Neural cell (in vitro differentiated cells): ENCODE results near the gene RNF217. TPM values are rescaled to one million over a fixed set of nuclear protein-coding genes. Genes with fewer than 3 reads are reported as not detected.

Experiments
- H2AFZ ChIP-seq: fragments of 200-600, 300-800 bp; sonication (generic), shearing (Covaris generic); 2 replicates; pipeline ENCODE4 v1.6.0; 2014; ENCODE audit warnings: low read depth, mild to moderate bottlenecking, antibody characterized with exemption, low read length, moderate library complexity
- H3F3A ChIP-seq: fragments of 200-600 bp; shearing (Covaris generic); 2 replicates; pipeline ENCODE4 v1.6.1; 2016; ENCODE audit warnings: mild to moderate bottlenecking, moderate library complexity, mixed read lengths, antibody characterized with exemption, low read length; ENCODE audit not compliant: insufficient read depth, poor library complexity, severe bottlenecking
- H3K27ac ChIP-seq: fragments of 200-600, 300-800 bp; sonication (generic), shearing (Covaris generic); 2 replicates; pipeline ENCODE4 v1.5.1; 2014; ENCODE audit warnings: mild to moderate bottlenecking, low read length, moderate library complexity
- H3K27me3 ChIP-seq: fragments of 300-800, 200-600 bp; sonication (generic), shearing (Covaris generic); 2 replicates; pipeline ENCODE4 v1.6.0; 2014; ENCODE audit warnings: mild to moderate bottlenecking, low read depth, low read length, moderate library complexity; ENCODE audit not compliant: insufficient read depth
- H3K36me3 ChIP-seq: fragments of 300-800, 200-600 bp; sonication (generic), shearing (Covaris generic); 2 replicates; pipeline ENCODE4 v1.5.1; 2014; ENCODE audit warnings: mild to moderate bottlenecking, antibody characterized with exemption, low read length, moderate library complexity; ENCODE audit not compliant: insufficient read depth
- H3K4me2 ChIP-seq: fragments of 300-800, 200-600 bp; sonication (generic), shearing (Covaris generic); 2 replicates; pipeline ENCODE4 v1.6.0; 2014; ENCODE audit warnings: mild to moderate bottlenecking, low read length
- H3K4me3 ChIP-seq: fragments of 300-800, 200-600 bp; sonication (generic), shearing (Covaris generic); 2 replicates; pipeline ENCODE4 v1.5.1; 2014; ENCODE audit warnings: mild to moderate bottlenecking, low read length, moderate library complexity
- H3K79me2 ChIP-seq: fragments of 200-600 bp; shearing (Covaris generic); replicated peaks from 2 replicates; pipeline ENCODE4 v1.6.0; 2014; ENCODE audit warnings: mild to moderate bottlenecking, low read length, moderate library complexity; ENCODE audit not compliant: insufficient read depth
- H3K9ac ChIP-seq: fragments of 300-800, 200-600 bp; sonication (generic), shearing (Covaris generic); 2 replicates; pipeline ENCODE4 v1.6.1; 2016; ENCODE audit warnings: mild to moderate bottlenecking, low read length, mixed read lengths
- H3K9me2 ChIP-seq: fragments of 200-600 bp; shearing (Covaris generic); 2 replicates; pipeline ENCODE4 v1.6.1; 2016; ENCODE audit warnings: mild to moderate bottlenecking, low read length, mixed read lengths; ENCODE audit not compliant: insufficient read depth
- H3K9me3 ChIP-seq: fragments of 200-600, 300-800 bp; sonication (generic), shearing (Covaris generic); 2 replicates; pipeline ENCODE4 v1.6.1; 2016; ENCODE audit warnings: mild to moderate bottlenecking, mixed run types, low read length, moderate library complexity, mixed read lengths
- H4K20me1 ChIP-seq: fragments of 200-600 bp; shearing (Covaris generic); 2 replicates; pipeline ENCODE4 v1.6.1; 2016; ENCODE audit warnings: mild to moderate bottlenecking, mixed run types; ENCODE audit not compliant: insufficient read depth
- EP300 ChIP-seq: fragments of 450-650 bp; conservative IDR thresholded peaks from 2 replicates; pipeline ENCODE4 v1.6.1; 2014; ENCODE audit warnings: antibody characterized with exemption, mild to moderate bottlenecking, moderate library complexity; ENCODE audit not compliant: poor library complexity, severe bottlenecking
- EZH2 ChIP-seq: fragments of 200-600, 300-800 bp; shearing (Covaris generic), sonication (generic); IDR thresholded peaks from 2 replicates; pipeline ENCODE4 v1.6.1; 2014; ENCODE audit warnings: antibody characterized with exemption, low read length, borderline replicate concordance, mild to moderate bottlenecking; ENCODE audit not compliant: insufficient read depth, poor library complexity, severe bottlenecking
- MXI1 ChIP-seq: fragments of 450-650 bp; conservative IDR thresholded peaks from 2 replicates; pipeline ENCODE4 v1.6.1; 2014; ENCODE audit warnings: antibody characterized with exemption, mild to moderate bottlenecking; ENCODE audit not compliant: poor library complexity, severe bottlenecking
- POLR2AphosphoS5 ChIP-seq: IDR thresholded peaks from 2 replicates; pipeline ENCODE4 v1.6.1; 2012
- RAD21 ChIP-seq: fragments of 450-650 bp; conservative IDR thresholded peaks from 2 replicates; pipeline ENCODE4 v1.6.1; 2014; ENCODE audit warnings: antibody characterized with exemption, mild to moderate bottlenecking, moderate library complexity
- SMC3 ChIP-seq: fragments of 450-650 bp; conservative IDR thresholded peaks from 2 replicates; pipeline ENCODE4 v1.6.1; 2014; ENCODE audit warnings: antibody characterized with exemption, mild to moderate bottlenecking, moderate library complexity; ENCODE audit not compliant: poor library complexity
- TAF1 ChIP-seq: IDR thresholded peaks from 2 replicates; pipeline ENCODE4 v1.6.1; 2012; ENCODE audit warnings: low read depth
- polyA plus RNA-seq: library from polyadenylated mRNA; depleted of rRNA; stranded (reverse); fragments of >200 nt; gene quantifications from 2 replicates; pipeline ENCODE4 v1.2.3, GENCODE V29; 2014
- TF ChIP-seq, protein P1 (sequence below): IDR thresholded peaks from 2 replicates; pipeline ENCODE4 v1.6.1; 2012; ENCODE audit warnings: borderline replicate concordance
- TF ChIP-seq, protein P2 (sequence below): fragments of 450-650 bp; IDR thresholded peaks from 2 replicates; pipeline ENCODE4 v1.5.1; 2014; ENCODE audit warnings: antibody characterized with exemption, mild to moderate bottlenecking, moderate library complexity; ENCODE audit not compliant: poor library complexity, severe bottlenecking

The RNF217 gene
- polyA plus RNA-seq, 1 donor from 2014 or later, result 10.2 TPM

DNA sequence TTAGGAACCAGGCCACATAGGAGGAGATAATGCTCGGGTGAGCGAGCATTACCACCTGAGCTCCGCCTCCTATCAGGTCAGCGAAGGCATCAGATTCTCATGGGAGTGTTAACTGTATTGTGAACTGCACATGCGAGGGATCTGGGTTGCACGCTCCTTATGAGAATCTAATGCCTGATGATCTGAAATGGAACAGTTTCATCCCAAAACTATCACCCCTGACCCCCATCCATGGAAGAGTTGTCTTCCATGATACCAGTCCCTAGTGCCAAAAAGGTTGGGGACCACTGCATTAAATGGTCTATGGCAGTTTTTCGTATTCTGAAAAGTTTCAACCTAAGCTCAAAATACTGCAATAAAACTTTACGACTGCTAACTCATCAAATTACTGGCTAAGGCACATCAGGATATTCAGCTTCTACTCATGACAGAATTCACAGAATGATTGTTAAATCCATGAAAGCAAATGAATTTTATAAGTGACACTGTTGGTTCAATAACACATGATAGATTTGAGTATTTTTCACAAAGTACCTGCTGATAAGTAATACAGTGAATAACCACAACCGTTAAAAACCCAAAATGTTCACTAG, 25.9 kb downstream of the RNF217 start:
- Histone ChIP-seq H4K20me1 (no peaks in the 10 kb centered on the region), H3K9me2 (no peaks in the 10 kb centered on the region), H3F3A (no peaks in the 10 kb centered on the region), H3K79me2 (no peaks in the 10 kb centered on the region), H3K4me3 (no peak overlapping the region), H2AFZ (no peak overlapping the region), H3K9ac (no peak overlapping the region), H3K27me3 (no peaks in the 10 kb centered on the region), H3K9me3 (no peaks in the 10 kb centered on the region), H3K27ac (no peak overlapping the region), H3K36me3 (no peaks in the 10 kb centered on the region), H3K4me2 (no peak overlapping the region)
- TF ChIP-seq EZH2 (no peak), SMC3 (no peak), RAD21 (no peak)
- TF ChIP-seq, protein P1, sequence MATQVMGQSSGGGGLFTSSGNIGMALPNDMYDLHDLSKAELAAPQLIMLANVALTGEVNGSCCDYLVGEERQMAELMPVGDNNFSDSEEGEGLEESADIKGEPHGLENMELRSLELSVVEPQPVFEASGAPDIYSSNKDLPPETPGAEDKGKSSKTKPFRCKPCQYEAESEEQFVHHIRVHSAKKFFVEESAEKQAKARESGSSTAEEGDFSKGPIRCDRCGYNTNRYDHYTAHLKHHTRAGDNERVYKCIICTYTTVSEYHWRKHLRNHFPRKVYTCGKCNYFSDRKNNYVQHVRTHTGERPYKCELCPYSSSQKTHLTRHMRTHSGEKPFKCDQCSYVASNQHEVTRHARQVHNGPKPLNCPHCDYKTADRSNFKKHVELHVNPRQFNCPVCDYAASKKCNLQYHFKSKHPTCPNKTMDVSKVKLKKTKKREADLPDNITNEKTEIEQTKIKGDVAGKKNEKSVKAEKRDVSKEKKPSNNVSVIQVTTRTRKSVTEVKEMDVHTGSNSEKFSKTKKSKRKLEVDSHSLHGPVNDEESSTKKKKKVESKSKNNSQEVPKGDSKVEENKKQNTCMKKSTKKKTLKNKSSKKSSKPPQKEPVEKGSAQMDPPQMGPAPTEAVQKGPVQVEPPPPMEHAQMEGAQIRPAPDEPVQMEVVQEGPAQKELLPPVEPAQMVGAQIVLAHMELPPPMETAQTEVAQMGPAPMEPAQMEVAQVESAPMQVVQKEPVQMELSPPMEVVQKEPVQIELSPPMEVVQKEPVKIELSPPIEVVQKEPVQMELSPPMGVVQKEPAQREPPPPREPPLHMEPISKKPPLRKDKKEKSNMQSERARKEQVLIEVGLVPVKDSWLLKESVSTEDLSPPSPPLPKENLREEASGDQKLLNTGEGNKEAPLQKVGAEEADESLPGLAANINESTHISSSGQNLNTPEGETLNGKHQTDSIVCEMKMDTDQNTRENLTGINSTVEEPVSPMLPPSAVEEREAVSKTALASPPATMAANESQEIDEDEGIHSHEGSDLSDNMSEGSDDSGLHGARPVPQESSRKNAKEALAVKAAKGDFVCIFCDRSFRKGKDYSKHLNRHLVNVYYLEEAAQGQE, result no peak

DNA sequence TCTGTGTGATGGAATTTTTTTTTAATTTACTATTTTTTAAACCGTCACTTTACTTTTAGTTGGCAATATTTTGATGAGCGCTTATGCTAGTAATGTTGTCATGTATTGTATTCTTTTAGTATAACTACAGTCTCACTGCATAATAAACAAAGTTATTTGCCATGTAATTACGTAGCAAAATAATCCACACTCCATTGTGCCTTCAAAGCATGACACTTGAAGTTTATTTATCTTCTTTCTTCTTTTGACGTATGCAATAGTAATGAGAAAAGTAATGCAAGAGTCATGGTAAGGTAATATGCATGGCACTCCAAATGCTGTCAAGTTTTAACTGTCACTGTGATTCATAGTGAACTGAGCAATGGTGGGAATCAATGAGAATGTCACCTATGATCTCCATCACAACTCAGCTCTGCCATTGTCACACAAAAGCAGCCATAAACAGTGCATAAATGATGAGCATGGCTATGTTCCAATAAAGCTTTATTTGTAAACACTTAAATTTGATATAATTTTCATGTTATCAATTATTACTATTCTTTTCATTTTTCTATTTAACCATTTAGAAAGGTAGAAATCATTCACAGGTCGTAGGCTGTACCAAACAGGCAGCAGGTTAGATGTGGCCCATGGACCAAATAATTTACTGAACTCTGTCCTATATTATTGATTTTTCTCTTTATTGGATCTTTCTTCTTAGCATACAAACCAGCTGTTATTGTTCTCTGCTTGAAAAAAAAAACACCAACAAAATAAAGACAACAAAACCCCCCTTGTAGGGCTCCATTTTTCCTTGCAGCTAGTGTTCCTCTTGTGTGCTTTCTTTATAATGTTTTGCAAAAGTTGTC, 27.1 kb downstream of the RNF217 start:
- Histone ChIP-seq H3K9me2 (no peaks in the 10 kb centered on the region), H3K4me2 (no peak overlapping the region), H3K36me3 (no peaks in the 10 kb centered on the region), H3K27me3 (no peaks in the 10 kb centered on the region), H3K9me3 (no peaks in the 10 kb centered on the region), H4K20me1 (no peaks in the 10 kb centered on the region), H3K4me3 (no peak overlapping the region), H3K9ac (no peak overlapping the region), H2AFZ (no peak overlapping the region), H3F3A (no peaks in the 10 kb centered on the region), H3K79me2 (no peaks in the 10 kb centered on the region), H3K27ac (no peak overlapping the region)
- TF ChIP-seq POLR2AphosphoS5, result peak; percentile 59
- TF ChIP-seq EP300, result peak; percentile 87
- TF ChIP-seq RAD21, result no peak
- no peak for TF ChIP-seq EZH2
- TF ChIP-seq, protein P2, sequence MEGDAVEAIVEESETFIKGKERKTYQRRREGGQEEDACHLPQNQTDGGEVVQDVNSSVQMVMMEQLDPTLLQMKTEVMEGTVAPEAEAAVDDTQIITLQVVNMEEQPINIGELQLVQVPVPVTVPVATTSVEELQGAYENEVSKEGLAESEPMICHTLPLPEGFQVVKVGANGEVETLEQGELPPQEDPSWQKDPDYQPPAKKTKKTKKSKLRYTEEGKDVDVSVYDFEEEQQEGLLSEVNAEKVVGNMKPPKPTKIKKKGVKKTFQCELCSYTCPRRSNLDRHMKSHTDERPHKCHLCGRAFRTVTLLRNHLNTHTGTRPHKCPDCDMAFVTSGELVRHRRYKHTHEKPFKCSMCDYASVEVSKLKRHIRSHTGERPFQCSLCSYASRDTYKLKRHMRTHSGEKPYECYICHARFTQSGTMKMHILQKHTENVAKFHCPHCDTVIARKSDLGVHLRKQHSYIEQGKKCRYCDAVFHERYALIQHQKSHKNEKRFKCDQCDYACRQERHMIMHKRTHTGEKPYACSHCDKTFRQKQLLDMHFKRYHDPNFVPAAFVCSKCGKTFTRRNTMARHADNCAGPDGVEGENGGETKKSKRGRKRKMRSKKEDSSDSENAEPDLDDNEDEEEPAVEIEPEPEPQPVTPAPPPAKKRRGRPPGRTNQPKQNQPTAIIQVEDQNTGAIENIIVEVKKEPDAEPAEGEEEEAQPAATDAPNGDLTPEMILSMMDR, result no peak

DNA sequence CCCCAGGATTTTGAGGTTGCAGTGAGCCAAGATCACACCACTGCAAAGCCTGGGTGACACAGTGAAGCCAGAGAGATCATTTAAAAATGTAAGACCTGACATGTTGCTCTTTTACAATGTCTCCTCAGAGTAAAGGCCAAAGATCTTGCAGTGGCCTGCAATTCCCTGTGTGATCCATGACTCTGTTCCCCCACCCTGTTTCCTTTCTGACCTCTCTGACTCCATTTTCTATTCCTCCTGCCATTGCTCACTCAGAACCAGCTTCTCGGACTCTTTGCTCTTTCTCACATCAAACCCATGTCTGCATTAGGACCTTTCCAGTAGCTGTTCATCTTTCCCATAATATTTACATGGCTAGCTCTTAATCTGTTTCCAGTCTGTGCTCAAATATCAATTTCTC, 28.8 kb downstream of the RNF217 start:
- H3K27ac ChIP-seq, result no peak overlapping the region
- H3F3A ChIP-seq, result no peaks in the 10 kb centered on the region
- H3K4me3 ChIP-seq, result no peak overlapping the region
- no peaks in the 10 kb centered on the region for H4K20me1 ChIP-seq
- H3K9ac ChIP-seq, result no peak overlapping the region
- no peak overlapping the region for H3K4me2 ChIP-seq
- no peaks in the 10 kb centered on the region for H3K9me2 ChIP-seq
- no peak for TF ChIP-seq MXI1
- no peak for TF ChIP-seq EZH2
- TF ChIP-seq POLR2AphosphoS5, result no peak
- TF ChIP-seq, protein P1, result no peak
- TF ChIP-seq RAD21, result no peak
- TF ChIP-seq, protein P2, result no peak
- no peak for TF ChIP-seq SMC3
- TF ChIP-seq EP300, result no peak
- TF ChIP-seq TAF1, result no peak
- no peak overlapping the region for H2AFZ ChIP-seq
- H3K36me3 ChIP-seq, result no peaks in the 10 kb centered on the region
- no peaks in the 10 kb centered on the region for H3K9me3 ChIP-seq
- no peaks in the 10 kb centered on the region for H3K79me2 ChIP-seq
- no peaks in the 10 kb centered on the region for H3K27me3 ChIP-seq
